Measurements from ENCODE around the gene SMAD5. TPM values are rescaled to one million over a fixed set of nuclear protein-coding genes. Genes with fewer than 3 reads are reported as not detected.

The SMAD5 gene
- total RNA-seq, 4 donors from 2014 or later, result 25.6 to 50.1 (median 32.0) TPM

GRCh38 chr5:136094913-136095641 lies 37.6 kb upstream of the SMAD5 start:
- no peak for DNase-seq
- H3K4me3 ChIP-seq, result no peak overlapping the region
- no peaks in the 10 kb centered on the region for H3K36me3 ChIP-seq
- H3K27ac ChIP-seq, result no peak overlapping the region
- no peaks in the 10 kb centered on the region for H3K9me3 ChIP-seq
- intact Hi-C loops (cut with DNase I; ENCODE audit: low total_unique reads) (no loop called here), in situ Hi-C loops (cut with MboI; ENCODE audit: low sequenced_read_pairs in 4 of 4) (no loop called here)
- H3K27me3 ChIP-seq, result no peaks in the 10 kb centered on the region
- no peak for ATAC-seq
- TF ChIP-seq POLR2A (IDR thresholded peaks at IDR 0.05) (no peak), CTCF (IDR thresholded peaks at IDR 0.05 in 4 of 5, conservative IDR thresholded peaks at IDR 0.05 in 1 of 5) (no peak)
- H3K4me1 ChIP-seq, result no peaks in the 10 kb centered on the region

GRCh38 chr5:136098176-136098575 lies 34.5 kb upstream of the SMAD5 start:
- Histone ChIP-seq H3K4me1 (no peaks in the 10 kb centered on the region), H3K4me3 (no peak overlapping the region), H3K9me3 (no peaks in the 10 kb centered on the region), H3K36me3 (no peaks in the 10 kb centered on the region), H3K27me3 (no peaks in the 10 kb centered on the region), H3K27ac (no peak overlapping the region)
- intact Hi-C loops (cut with DNase I; ENCODE audit: low total_unique reads), result no loop called here
- no peak for ATAC-seq
- in situ Hi-C loops (cut with MboI; ENCODE audit: low sequenced_read_pairs in 4 of 4), result no loop called here
- TF ChIP-seq CTCF (IDR thresholded peaks at IDR 0.05 in 4 of 5, conservative IDR thresholded peaks at IDR 0.05 in 1 of 5) (no peak), POLR2A (IDR thresholded peaks at IDR 0.05) (no peak)
- no peak for DNase-seq

- DNase-seq, result no peak
- Histone ChIP-seq H3K36me3 (no peaks in the 10 kb centered on the region), H3K9me3 (no peaks in the 10 kb centered on the region), H3K4me3 (no peak overlapping the region), H3K4me1 (no peaks in the 10 kb centered on the region), H3K27ac (no peak overlapping the region), H3K27me3 (no peaks in the 10 kb centered on the region)
- in situ Hi-C loops (cut with MboI; ENCODE audit: low sequenced_read_pairs in 4 of 4) (no loop called here), intact Hi-C loops (cut with DNase I; ENCODE audit: low total_unique reads) (no loop called here)
- no peak for ATAC-seq
- TF ChIP-seq POLR2A (IDR thresholded peaks at IDR 0.05) (no peak), CTCF (IDR thresholded peaks at IDR 0.05 in 4 of 5, conservative IDR thresholded peaks at IDR 0.05 in 1 of 5) (no peak)
These were observed 32.8 kb upstream of the SMAD5 start for GRCh38 chr5:136099870-136100269.

- TF ChIP-seq CTCF (IDR thresholded peaks at IDR 0.05 in 4 of 5, conservative IDR thresholded peaks at IDR 0.05 in 1 of 5), result no peak
- no peaks in the 10 kb centered on the region for H3K4me1 ChIP-seq
- no peaks in the 10 kb centered on the region for H3K27me3 ChIP-seq
- intact Hi-C loops (cut with DNase I; ENCODE audit: low total_unique reads) (no loop called here), in situ Hi-C loops (cut with MboI; ENCODE audit: low sequenced_read_pairs in 4 of 4) (no loop called here)
- H3K9me3 ChIP-seq, result no peaks in the 10 kb centered on the region
- H3K4me3 ChIP-seq, result no peak overlapping the region
- ATAC-seq, result no peak
- no peak for DNase-seq
- H3K27ac ChIP-seq, result no peak overlapping the region
- no peaks in the 10 kb centered on the region for H3K36me3 ChIP-seq
These were observed 30.8 kb upstream of the SMAD5 start for GRCh38 chr5:136101884-136102283.

GRCh38 chr5:136103118-136103517 lies 29.5 kb upstream of the SMAD5 start:
- intact Hi-C loops (cut with DNase I; ENCODE audit: low total_unique reads), result no loop called here
- ATAC-seq (no peak), DNase-seq (no peak)
- H3K36me3 ChIP-seq, result no peaks in the 10 kb centered on the region
- TF ChIP-seq CTCF (IDR thresholded peaks at IDR 0.05 in 4 of 5, conservative IDR thresholded peaks at IDR 0.05 in 1 of 5), result no peak
- no peak for TF ChIP-seq POLR2A (IDR thresholded peaks at IDR 0.05)
- no peaks in the 10 kb centered on the region for H3K27me3 ChIP-seq
- in situ Hi-C loops (cut with MboI; ENCODE audit: low sequenced_read_pairs in 4 of 4), result no loop called here
- no peak overlapping the region for H3K4me3 ChIP-seq
- H3K9me3 ChIP-seq, result no peaks in the 10 kb centered on the region
- H3K4me1 ChIP-seq, result no peaks in the 10 kb centered on the region
- no peak overlapping the region for H3K27ac ChIP-seq
